ENCODE data around the gene RPS6KB1. TPM values are rescaled to one million over a fixed set of nuclear protein-coding genes. Genes with fewer than 3 reads are reported as not detected.
A peak's percentile ranks its signal among the peaks of the same experiment; 100 is the strongest.
"Not testable (repeated sequence)": the region's sequence is repeated elsewhere in the genome, so short reads cannot be mapped to it uniquely, and the experiment has no call there.

The RPS6KB1 gene
- total and polyA plus RNA-seq, 9 of the 15 experiments (the other 6 are each of a cell fraction or from before 2014, with no cell fraction given) = 8.8 to 60.7 (median 35.1) TPM

DNA sequence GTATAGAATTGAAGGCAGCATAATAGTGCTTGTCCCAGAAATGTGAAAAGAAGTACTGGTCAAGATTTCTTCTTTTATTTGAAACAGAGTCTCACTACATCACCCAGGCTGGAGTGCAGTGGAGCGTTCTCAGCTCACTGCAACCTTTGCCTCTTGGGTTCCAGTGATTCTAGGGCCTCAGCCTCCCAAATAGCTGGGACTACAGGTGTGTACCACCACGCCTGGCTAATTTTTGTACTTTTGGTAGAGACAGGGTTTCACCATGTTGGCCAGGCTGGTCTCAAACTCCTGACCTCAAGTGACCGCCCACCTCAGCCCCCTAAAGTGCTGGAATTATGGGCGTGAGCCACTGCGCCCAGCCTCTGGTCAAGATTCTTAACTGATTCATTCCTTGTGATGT, 27.7 kb downstream of the RPS6KB1 start:
- CTCF ChIA-PET (ENCODE audit: low intra/inter-chr PET ratio); H3K27me3 ChIP-seq (ENCODE audit: control insufficient read depth in 2 of 2, insufficient read depth in 2 of 2, low read length in 2 of 2): not testable (repeated sequence)

DNA sequence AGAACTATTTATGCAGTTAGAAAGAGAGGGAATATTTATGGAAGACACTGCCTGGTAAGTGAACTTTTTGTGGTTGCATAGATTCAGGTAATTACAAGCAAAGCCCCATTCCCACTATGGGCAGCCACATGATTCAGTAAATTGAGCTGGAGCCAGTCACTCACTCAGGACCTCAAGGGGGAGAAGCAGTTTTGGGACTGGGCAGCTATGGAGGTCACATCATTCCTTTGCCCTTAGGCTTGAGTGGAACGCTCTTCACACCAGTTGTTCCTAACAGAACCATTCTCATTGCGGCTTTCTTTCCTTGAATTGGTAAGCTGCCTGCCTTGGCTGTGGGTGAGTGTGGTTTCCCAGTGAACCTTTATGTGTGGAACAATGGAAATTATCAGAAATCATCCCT, 37.2 kb downstream of the RPS6KB1 start:
- BruUV-seq (replicated peaks); H3K27ac ChIP-seq (ENCODE audit: extremely low read depth, low read depth, low read length); H3K4me1 ChIP-seq (replicated peaks in 1 of 2; ENCODE audit: control insufficient read depth in 2 of 2, insufficient read depth in 2 of 2, low read length in 2 of 2); intact Hi-C loops (cut with micrococcal nuclease); H3K4me3 ChIP-seq; H3K27me3 ChIP-seq (ENCODE audit: control insufficient read depth in 2 of 2, insufficient read depth in 2 of 2, low read length in 2 of 2); H4K20me1 ChIP-seq (replicated peaks; ENCODE audit: control insufficient read depth, insufficient read depth, low read length); H2AFZ ChIP-seq (ENCODE audit: low read depth, low read length); CTCF ChIA-PET (ENCODE audit: low intra/inter-chr PET ratio); H3K4me2 ChIP-seq (ENCODE audit: insufficient read depth, low read length); ATAC-seq; DNase-seq (ENCODE audit: extremely low read depth in 1 of 4, low spot score in 3 of 4); H3K79me2 ChIP-seq (ENCODE audit: control insufficient read depth, insufficient read depth, low read length); in situ Hi-C loops (cut with MboI); FAIRE-seq; POLR2A ChIA-PET; H3K9me3 ChIP-seq (replicated peaks; ENCODE audit: control insufficient read depth, insufficient read depth, low read depth, low read length); H3K9ac ChIP-seq (ENCODE audit: insufficient read depth in 1 of 2, low read depth in 2 of 2, low read length in 2 of 2); H3K9me1 ChIP-seq (ENCODE audit: control insufficient read depth, insufficient read depth, low read length): not testable (repeated sequence)
- peaks cover 83% of the 10 kb centered on the region; the same call in 1 of the 3 replicates for H3K36me3 ChIP-seq (ENCODE audit: control insufficient read depth, insufficient read depth, low read length)
- WGBS (ENCODE audit: insufficient coverage, low coverage, missing lambda C conversion rate) = 97% methylated on average over 2 of the region's 2 CpGs

More for the DNA sequence above, 27.7 kb downstream of the RPS6KB1 start:
- H3K36me3 ChIP-seq (ENCODE audit: control insufficient read depth, insufficient read depth, low read length) = peaks cover 60% of the 10 kb centered on the region
- FAIRE-seq; intact Hi-C loops (cut with micrococcal nuclease); H3K79me2 ChIP-seq (ENCODE audit: control insufficient read depth, insufficient read depth, low read length); DNase-seq (ENCODE audit: extremely low read depth in 1 of 4, low spot score in 3 of 4); H3K4me2 ChIP-seq (ENCODE audit: insufficient read depth, low read length); H3K9ac ChIP-seq (ENCODE audit: insufficient read depth in 1 of 2, low read depth in 2 of 2, low read length in 2 of 2); H4K20me1 ChIP-seq (replicated peaks; ENCODE audit: control insufficient read depth, insufficient read depth, low read length); H3K4me1 ChIP-seq (replicated peaks in 1 of 2; ENCODE audit: control insufficient read depth in 2 of 2, insufficient read depth in 2 of 2, low read length in 2 of 2); H3K9me1 ChIP-seq (ENCODE audit: control insufficient read depth, insufficient read depth, low read length); H3K27ac ChIP-seq (ENCODE audit: extremely low read depth, low read depth, low read length); ATAC-seq; H3K9me3 ChIP-seq (replicated peaks; ENCODE audit: control insufficient read depth, insufficient read depth, low read depth, low read length); H2AFZ ChIP-seq (ENCODE audit: low read depth, low read length); H3K4me3 ChIP-seq; BruUV-seq (replicated peaks): not testable (repeated sequence)
- 93% methylated on average over 5 of the region's 5 CpGs for WGBS (ENCODE audit: insufficient coverage, low coverage, missing lambda C conversion rate)
- POLR2A ChIA-PET = interaction anchor here (1.3 kb wide), 1 partner anchor 27 kb away, joined by 4 read pairs; no protein-coding TSS in a partner anchor
- TF ChIP-seq, protein P1, sequence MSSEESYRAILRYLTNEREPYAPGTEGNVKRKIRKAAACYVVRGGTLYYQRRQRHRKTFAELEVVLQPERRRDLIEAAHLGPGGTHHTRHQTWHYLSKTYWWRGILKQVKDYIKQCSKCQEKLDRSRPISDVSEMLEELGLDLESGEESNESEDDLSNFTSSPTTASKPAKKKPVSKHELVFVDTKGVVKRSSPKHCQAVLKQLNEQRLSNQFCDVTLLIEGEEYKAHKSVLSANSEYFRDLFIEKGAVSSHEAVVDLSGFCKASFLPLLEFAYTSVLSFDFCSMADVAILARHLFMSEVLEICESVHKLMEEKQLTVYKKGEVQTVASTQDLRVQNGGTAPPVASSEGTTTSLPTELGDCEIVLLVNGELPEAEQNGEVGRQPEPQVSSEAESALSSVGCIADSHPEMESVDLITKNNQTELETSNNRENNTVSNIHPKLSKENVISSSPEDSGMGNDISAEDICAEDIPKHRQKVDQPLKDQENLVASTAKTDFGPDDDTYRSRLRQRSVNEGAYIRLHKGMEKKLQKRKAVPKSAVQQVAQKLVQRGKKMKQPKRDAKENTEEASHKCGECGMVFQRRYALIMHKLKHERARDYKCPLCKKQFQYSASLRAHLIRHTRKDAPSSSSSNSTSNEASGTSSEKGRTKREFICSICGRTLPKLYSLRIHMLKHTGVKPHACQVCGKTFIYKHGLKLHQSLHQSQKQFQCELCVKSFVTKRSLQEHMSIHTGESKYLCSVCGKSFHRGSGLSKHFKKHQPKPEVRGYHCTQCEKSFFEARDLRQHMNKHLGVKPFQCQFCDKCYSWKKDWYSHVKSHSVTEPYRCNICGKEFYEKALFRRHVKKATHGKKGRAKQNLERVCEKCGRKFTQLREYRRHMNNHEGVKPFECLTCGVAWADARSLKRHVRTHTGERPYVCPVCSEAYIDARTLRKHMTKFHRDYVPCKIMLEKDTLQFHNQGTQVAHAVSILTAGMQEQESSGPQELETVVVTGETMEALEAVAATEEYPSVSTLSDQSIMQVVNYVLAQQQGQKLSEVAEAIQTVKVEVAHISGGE (CRISPR knock-in tag; IDR thresholded peaks at IDR 0.05) = peak in 1 of 3 experiments; percentile 67; a peak in 1 of 6 replicates
- in situ Hi-C loops (cut with MboI) = loop anchor here (10.0 kb wide), 1 partner anchor 1236 kb away; no protein-coding TSS in a partner anchor
